DLD1 (cell line): ENCODE results near the gene TRPM1.
"Not testable (repeated sequence)": the region's sequence is repeated elsewhere in the genome, so short reads cannot be mapped to it uniquely, and the experiment has no call there.

Experiments
- in situ Hi-C: cut with HindIII; loops from 2 replicates; pipeline ENCODE4 v1.10.0; 2017; ENCODE audit warnings: low sequenced_read_pairs

The TRPM1 gene

DNA sequence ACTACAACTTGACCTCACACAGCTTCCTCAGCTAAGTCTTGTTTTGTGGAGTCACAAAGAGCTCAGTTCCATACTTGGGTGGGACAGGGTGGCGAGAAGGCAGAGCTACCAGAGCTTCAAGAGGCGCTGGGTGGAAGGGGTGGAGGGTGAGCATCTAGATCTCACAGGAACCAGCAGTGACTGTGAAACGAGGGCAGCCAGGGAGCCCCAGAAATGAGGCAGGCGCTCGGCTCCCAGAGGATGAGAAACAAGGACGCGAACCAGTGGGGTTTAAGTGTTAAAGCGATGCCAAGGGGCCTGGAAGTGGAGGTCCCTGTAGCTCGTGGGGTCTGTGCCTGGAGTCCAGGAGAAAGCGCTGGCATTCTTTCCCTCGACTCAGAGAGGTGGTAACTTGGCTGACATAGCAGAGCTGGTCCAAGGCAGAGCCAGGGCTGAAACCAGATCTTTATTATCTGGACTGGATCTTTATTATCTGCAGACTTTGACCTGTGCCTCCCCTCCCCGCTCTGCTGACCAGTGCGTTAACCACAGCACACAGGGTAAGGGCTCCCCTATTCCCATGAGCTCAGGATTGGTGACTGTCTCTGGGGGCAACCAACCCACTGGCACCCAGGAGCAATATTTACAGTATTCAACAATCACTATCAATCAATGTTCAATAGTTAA, 26.2 kb upstream of the TRPM1 start:
- in situ Hi-C loops: no loop called here

DNA sequence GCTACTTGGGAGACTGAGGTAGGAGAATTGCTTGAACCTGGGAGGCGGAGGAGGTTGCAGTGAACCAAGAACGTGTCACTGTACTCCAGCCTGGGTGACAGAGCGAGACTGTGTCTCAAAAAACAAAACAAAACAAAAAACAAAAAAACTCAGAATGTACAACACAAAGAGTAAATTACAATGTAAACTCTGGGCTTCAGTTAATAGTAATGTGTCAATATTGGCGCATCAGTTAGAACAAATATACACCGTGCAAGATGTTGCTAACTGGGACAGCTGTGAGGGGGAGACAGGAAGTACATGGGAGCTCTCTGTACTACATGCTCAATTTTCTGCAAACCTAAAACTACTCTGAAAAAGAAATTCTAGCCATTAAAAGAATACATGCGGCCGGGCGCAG, 23.5 kb upstream of the TRPM1 start:
- in situ Hi-C loops: no loop called here

DNA sequence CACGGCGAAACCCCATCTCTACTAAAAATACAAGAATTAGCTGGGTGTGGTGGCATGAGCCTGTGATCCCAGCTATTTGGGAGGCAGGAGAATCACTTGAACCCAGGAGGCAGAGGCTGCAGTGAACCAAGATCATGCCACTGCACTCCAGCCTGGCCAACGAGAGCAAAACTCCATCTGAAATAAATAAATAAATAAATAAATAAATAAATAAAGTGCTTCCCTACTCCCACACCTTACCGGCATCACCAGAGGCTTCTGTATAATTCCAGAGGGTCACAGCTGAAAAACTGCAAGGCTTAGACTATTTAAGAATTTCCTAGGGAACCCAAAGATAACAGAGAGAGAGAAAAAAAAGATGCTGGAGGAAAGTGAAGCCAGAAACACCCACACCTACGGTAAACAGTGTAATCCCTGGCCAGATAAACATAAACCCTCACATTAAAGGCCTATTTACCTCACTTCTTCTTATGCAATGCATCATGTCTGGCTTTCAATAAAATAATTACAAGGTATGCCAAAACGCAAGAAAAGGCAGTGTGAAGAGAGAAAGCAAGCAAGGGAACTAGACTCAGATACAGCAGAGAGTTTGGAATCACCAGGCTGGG, 15.0 kb upstream of the TRPM1 start:
- in situ Hi-C loops: loop anchor here (25.0 kb wide), 1 partner anchor 104 kb away; no protein-coding TSS in a partner anchor

DNA sequence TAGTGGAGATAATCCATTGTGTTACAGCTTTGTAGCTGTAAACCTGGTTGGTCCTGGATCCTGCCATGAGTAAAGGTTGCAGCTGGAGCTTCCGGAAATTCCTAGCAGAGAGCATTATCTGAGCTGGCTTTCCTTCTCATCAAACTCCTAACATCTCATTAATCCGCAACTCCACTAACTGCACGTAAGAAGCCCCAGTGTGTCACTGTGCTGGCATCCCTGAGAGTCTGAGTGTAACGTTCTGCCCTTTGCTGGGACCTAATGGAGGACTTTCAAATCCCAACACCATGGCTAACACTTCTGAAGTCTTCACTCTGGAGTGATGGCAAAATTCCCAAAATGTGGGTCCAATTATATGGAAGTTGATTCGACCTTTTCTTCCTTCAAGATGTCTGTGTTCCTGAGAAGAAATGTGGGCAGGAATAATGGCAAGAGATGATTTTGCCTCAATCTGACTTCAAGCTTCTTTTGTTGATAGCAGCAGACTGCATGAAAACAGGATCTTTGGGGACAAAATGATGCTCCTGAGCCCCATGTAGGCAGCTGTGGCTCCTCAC, 9.6 kb upstream of the TRPM1 start:
- in situ Hi-C loops: loop anchor here (25.0 kb wide), 1 partner anchor 99 kb away; no protein-coding TSS in a partner anchor

DNA sequence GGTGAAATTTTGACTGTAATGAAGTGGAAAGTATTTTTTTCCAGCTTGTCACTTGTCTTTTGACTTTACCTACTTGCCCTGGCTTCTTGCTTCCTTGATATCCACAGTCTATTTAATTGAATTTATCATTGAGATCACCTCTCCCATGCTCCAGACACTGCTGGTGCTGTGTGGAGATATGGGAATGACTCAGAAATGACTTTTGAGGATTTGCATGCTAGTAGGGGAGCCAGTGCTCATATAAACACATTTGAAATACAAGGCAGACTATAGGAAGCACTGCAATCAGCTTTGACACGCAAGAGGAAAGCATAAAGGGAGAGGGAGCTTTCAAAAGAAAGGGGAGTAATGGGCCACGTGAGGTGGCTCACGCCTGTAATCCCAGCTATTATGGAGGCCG, 7.3 kb upstream of the TRPM1 start:
- in situ Hi-C loops: loop anchor here (10.0 to 25.0 kb wide), 2 partner anchors 97 to 224 kb away; no protein-coding TSS in a partner anchor

DNA sequence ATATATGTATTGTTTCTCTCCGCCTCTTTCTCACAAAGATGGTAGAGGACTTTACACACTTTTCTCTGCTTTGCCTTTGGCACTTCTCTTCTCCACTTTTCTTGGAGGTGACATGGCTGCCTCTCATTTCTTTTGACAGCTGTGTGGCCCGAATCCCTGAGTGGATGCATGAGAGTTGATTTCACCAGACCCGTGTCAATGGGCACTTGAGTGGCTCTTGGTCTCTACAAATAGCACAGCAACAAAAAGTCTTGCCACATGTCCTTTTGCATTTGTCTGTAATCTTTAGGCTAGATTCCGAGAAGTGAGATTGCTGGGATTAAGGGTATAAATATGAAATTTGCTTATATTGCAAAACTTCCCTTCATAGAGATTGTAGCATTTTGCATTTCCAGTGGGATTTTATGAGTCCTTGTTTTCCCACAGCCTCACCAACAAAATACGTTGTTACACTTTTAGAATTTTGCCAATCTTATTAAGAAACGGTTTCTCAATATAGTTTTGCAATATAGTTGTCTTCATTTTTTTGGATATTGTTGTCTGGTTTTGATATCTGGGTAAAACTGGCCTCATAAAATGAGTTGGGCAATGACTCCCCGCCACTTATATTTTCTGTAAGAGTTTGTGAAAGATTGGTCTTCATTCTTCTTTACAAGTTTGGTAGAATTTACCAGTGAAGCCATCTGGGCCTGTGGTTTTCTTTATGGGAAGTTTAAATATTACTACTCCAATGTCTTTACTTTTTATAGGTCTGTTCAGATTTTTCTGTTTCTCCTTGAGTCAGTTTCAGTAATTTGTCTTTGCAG, 5.2 kb upstream of the TRPM1 start:
- in situ Hi-C loops: loop anchor here (10.0 to 25.0 kb wide), 2 partner anchors 94 to 222 kb away; no protein-coding TSS in a partner anchor

DNA sequence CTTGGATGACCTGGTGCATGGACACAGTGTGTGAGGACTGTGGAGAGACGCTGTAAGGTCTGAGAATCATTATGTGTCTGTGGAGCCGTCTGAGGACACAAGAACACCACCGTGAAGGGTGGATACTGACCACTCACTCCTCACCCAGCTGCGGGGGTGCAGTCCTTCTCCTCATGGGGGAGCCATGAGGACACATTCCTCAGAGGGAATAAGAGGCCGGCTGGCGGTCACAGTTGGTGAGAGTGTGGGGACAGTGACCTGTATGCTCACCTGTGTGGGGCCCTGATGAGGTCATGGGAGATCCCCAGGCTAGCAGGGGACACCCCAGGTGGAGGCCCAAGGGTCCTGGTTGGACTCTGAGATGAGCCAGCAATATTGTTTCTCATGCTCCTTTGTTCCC, 2.5 kb upstream of the TRPM1 start:
- in situ Hi-C loops: loop anchor here (10.0 to 25.0 kb wide), 2 partner anchors 92 to 219 kb away; no protein-coding TSS in a partner anchor

DNA sequence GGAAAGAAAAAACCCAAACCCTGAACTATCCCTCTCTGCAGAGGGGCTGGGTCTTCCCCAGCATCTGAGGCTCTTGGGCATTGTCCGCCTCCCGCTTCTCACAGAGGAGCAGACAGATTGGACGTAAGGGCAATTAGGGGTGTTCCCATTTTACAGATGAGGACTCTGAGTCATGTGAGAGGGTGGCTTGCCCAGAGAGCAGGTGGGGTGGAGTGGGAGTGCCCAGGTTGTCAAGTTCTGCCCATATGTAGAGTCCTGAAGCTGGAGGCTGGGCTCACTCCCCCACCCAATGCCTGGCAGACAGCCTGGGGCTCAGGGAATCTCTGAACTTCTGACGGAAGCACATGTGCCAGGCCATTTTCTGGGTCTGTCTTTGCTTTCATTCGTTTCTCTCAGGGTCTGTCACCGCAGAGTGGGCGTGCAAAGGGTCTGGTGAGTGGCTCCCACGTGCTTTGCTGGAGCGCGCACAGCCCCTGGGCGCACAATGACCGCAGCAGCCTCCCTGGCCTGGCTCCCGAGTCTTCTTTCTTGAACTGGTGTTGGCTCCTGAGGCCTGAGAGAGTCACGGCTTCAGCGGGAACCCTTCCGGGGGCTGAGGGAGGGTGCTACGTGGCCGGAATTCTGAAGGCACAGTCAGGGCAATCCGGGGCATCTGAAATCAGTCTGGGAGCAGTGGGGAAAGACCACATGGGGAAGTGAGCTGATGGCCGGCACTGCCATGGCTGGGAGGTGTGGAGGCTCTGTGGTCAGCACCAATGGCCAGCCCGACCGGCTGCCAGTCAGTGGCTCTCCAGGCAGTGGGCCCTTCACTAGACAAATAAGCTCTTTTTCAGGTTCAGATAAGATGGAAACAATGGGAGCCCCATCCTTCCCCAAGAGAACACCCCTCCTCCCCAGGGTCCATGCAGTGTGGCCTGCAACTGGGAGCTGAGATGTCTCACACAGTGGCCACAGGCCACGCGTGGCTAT, 1.1 kb upstream of the TRPM1 start:
- in situ Hi-C loops: loop anchor here (10.0 to 25.0 kb wide), 2 partner anchors 90 to 218 kb away; no protein-coding TSS in a partner anchor

DNA sequence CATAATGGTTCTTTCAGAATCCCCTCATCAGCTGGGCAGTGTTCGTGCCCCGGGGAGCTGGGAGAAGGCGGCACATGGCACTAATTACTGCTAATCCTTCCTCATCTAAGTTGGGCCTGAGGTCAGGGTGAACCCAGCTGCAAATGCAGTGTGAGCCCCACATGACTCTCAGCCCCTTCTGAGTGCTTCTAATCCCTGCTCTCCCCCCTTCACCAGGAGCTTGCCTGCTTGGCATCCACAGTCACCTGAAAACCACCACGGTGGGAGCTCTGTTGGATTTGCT, 455 bp upstream of the TRPM1 start:
- in situ Hi-C loops: loop anchor here (10.0 to 25.0 kb wide), 2 partner anchors 90 to 217 kb away; no protein-coding TSS in a partner anchor

DNA sequence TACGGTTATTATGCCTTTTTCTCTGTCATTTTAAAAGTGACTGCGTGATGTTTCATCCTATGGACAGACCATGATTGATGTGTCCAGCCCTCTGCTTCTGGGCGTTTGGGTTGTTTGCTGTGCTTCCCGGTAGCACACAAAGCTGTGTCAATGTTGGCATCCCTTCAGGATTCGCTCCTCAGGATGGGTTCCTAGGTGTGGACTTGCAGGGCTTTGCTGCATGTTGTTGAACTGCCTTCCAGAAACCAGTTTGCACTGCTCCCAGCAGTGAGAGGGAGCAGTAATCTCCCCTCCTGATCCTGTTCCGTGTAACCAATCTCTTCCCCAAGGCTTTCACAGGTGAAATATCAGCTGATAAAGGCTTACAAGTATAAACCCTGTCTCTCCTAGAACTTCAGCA, 787 bp downstream of the TRPM1 start:
- in situ Hi-C loops: loop anchor here (10.0 to 25.0 kb wide), 2 partner anchors 88 to 216 kb away; no protein-coding TSS in a partner anchor

DNA sequence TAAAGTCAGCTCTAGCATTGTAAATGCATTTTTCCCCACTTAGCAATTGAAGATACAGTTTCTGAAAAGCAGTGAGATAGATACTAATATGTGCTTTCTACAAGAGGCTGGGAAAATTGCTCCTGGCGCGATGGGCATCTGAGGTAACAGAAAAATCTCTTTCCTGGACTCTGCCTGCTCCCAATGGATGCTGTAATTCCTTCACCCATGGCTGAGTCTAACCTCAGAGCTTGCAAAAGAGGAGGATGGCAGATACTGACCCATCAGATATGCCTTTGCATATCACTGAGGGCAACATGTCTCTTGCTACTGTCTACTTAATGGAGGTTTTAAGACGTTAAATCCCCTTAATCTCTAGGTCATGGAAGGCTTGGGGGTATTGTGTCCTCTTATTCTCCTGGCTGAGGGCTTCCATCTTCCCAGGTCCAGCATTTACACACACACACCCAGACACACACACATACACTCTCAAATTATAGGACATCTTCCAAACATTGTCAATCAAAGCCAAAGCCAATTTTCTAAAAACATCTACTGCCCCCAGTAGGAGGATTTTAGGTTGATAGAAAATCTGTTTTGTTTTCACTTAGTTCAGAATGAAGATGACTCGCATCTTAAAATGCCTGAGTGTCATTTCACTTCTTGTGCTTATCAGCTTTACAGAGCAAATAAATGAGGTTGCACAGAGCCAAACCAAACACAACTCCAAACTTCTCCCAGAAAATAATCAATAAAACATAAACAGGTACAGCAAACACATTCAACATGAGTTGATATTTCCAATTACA, 2.4 kb downstream of the TRPM1 start:
- in situ Hi-C loops: no loop called here

DNA sequence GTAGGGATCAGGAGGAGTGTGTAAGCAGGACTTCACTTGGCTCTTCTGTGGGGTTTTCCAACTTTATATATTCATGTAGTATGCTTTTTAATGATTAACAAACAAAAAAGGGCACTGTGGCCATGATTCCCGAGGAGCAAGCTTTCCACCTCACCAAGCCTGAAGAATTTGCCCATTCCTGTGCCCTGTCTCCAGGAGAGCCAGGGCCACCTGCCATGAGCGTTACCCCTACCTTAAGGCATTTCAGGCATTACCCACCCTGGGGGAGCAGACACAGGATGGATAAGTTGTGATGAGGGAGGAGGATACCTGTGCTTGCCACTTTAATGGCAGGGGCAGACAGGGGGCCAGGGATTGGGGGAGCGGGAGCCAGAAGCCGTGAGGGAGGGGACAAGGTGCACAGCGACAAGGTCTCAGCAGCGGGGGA, 3.0 kb downstream of the TRPM1 start:
- in situ Hi-C loops: no loop called here

DNA sequence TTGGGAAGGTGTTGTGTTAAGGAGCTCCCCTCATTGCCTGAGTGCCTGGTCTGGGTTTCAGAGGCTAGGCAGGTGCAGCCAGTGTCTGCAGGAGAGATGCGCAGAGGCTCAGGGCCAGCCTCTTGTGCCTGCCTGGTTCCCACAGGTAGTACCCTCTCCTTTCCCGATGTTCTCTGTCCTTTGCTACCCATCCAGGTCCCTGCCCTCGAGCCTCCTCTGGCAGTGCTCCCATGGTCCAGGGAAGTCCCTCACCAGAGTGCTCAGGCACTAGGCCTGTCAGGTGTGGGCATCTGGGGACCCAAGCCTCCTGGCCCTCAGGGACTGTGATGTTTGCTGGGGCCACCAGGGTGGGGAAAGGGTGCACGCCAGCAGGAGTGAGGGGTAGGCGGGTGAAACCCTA, 5.0 kb downstream of the TRPM1 start:
- in situ Hi-C loops: no loop called here

DNA sequence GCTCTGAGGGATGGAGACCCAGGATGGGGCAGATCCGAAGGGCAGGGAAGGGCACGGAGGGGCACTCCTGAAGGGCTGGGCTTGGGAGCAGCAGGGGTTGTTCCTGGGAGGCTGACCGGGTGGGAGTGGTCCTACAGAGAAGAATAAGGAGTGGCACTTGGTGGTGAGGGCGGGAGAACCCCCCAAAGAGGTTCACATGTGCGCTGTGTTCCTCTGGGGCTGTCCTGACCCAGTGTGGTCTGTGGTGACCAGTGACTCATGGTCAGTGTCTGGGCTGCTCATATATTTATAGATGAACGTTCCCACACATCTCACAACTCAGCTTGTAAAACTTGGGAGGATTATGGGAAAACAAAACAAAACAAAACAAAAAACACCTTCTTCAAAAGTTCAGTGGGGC, 10.0 kb downstream of the TRPM1 start:
- in situ Hi-C loops: no loop called here

DNA sequence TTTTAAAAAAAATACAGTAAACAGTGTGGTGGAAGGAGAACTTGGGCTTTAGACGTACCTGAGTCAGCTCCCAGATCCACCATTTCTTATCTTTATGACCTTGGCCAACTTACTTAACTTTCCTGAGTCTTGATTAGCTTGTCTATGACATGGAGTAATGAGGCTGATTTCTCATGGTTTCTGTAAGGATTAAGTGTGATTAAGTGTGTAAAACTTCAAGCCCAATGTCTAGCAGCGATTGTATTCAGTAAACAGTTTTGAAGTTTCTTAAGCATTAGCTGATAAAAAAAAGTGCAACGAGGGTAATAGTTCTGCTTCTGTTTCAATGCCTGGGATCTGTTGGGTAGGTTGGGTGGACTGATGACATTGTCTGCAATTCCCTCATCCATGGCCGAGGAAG, 10.8 kb downstream of the TRPM1 start:
- in situ Hi-C loops: no loop called here

DNA sequence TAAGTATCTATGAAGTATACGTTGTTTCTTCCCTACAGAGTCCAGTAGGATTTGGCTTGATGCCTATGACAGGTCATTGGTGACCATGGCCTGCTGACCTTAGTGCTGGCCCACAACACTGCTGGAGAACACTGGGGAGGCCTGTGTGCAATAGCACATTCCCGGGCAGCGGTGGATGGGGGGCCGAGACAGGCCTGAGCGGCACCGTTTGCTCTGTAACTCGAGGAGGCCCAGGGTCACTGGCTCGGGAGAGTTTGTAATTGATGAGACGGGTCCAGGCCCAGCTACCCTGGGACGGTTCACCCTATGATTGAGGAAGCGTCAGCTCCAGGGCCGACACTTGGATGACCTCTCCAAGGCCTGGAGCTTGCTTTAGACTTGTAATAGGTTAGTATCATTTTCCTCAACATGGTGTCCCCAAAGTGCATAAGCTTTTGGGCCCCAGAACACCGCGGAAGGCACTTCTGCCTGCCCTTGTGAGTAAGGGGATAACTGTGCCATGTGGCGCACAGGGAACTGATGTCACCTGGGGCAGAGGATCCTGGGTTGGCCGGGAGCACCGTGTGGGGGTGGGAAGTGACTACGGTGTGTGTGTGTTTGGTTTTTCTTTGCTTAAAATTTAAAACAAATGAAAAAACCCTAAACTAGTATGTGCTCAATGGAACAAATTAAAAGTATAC, 12.0 kb downstream of the TRPM1 start:
- in situ Hi-C loops: no loop called here

DNA sequence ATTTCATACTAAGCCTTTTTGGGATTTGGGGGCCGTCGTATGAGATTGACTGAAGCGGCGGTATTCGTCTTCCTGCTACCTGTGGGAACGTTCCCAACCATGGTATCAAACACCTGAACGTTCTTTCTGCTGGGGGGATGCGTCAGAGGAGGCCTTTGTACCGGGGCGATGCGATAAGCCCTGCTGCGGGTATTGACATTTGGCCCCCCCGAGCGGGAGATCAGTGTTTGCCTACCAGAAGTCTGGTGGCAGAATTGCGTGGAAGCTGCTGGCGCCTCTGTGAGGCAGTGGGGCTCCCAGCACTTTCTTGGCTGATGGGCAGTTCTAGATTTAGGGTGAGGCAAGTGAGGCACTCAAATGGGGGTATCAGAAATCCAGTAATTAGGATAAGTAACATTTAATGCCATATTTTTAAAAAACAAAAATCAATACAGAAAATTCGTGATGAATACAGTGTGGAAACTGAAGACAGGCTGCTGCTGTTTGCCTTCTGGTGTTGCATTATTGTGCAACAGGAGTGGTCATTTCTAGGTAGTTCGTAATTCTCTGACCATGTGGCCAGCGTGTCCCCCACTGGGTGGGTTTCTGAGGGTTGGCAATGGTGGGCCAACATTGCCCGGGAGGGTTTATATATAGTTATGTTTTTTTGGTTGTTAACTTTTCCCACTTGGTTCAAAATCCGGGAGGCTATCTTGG, 12.7 kb downstream of the TRPM1 start:
- in situ Hi-C loops: no loop called here

DNA sequence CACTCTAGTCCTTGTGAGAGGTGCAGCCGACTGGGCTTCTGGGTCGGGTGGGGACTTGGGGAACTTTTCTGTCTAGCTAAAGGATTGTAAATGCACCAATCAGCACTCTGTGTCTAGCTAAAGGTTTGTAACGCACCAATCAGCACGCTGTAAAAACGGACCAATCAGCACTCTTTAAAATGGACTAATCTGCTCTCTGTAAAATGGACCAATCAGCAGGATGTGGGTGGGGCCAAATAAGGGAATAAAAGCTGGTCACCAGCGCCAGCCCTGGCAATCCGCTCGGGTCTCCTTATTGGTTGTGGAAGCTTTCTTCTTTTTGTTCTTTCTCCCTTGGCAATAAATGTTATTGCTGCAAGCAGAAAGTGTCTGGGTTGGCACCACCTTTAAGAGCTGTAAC, 13.5 kb downstream of the TRPM1 start:
- in situ Hi-C loops: not testable (repeated sequence)
